DMS53 (cell line): ENCODE measurements around the gene CSNK1D.
"Not testable (repeated sequence)": the region's sequence is repeated elsewhere in the genome, so short reads cannot be mapped to it uniquely, and the experiment has no call there.

Source experiments
- DNase-seq: peaks from one replicate; lab custom pipeline; 2025; lab: John Stamatoyannopoulos, UW

The CSNK1D gene

GRCh38 chr17:82274134-82275020 lies 877 bp upstream of the CSNK1D start:
- no peak for DNase-seq

- peak; percentile 57 for DNase-seq
Measured at GRCh38 chr17:82272495-82273326, 789 bp downstream of the CSNK1D start.

DNA sequence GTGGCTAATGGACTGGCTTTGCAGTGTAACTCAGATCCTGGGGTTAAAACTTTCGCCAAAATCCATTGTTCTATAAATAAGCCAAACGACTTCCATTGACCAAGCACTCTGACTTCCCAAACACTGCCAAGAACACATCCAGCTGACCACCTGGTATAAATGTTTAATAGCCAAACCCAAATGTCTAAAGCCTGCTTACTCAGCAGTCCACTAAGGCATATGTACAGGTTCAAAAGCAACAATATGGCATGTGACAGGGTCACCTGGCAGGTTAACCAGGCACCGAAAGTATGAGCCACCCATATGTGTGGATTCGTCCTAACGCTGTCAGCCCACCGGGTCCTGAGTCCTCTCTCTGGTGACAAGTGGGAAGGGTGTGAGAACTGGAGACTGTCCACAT lies 2.1 kb downstream of the CSNK1D start:
- no peak for DNase-seq

- no peak for DNase-seq
Measured at GRCh38 chr17:82270651-82271050, 2.8 kb downstream of the CSNK1D start.

DNA sequence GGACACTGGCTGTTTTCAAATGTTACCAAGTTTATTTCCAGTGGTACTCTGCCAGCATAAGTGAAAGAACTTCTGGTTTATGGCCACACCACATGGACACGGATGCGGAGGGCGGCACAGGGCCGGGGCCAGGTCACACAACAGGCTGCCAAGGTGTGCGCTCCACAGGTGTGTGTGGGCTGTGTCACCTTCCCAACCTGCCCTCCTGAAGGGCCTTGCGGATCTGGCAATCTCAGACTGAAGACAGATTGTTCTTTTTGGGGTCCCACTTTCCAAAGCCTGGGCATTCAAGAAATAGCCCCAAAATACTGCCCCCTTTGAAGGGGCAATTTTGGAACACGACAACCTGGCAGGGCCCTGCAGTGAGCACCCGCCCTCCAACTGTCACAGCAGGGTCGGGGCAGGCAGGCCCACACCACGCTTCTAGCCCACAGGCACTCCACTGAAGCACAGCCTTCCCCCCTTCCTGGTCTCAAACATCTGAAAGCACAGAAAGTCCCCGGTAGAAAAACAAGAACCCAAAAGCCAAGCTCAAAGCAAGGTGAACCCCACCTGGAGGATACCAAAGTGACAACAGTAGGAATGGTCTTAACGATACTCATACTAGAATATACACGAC lies 3.5 kb downstream of the CSNK1D start:
- no peak for DNase-seq

DNA sequence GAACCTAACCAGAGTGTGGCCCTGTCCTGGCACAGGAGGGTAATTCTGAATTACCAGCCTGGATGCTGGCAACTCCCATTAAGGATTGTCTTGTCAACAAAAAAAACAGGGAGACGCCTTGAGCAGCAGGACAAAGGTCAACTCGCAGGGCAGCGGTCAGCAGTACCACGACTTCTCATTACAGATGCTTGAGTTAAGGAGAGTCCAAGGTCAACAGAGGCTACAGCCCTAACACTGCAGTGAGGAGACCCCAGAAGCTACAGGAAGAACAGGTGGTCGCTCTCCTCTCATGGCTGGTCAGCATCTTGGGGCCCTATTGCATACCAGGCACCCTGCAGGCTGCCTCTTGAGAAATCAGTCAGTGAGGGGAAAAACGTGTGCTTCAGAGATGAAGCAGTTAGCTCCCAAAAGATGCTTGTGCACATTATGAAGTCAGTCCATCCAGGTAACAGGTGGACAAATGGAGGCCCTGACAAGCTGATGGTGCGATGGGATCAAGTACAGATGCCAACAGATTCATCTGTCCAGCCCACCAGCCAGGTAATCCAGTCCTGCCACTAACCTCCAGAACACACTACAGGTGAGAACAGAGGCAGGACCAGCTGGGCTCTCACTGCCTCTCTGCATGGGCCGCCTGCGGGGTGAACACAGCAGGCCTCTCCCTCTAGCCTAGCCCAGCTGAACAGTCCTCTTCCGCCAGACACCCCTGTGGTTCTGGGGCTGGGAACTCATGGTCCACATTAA lies 4.2 kb downstream of the CSNK1D start:
- peak; percentile 45 for DNase-seq

DNA sequence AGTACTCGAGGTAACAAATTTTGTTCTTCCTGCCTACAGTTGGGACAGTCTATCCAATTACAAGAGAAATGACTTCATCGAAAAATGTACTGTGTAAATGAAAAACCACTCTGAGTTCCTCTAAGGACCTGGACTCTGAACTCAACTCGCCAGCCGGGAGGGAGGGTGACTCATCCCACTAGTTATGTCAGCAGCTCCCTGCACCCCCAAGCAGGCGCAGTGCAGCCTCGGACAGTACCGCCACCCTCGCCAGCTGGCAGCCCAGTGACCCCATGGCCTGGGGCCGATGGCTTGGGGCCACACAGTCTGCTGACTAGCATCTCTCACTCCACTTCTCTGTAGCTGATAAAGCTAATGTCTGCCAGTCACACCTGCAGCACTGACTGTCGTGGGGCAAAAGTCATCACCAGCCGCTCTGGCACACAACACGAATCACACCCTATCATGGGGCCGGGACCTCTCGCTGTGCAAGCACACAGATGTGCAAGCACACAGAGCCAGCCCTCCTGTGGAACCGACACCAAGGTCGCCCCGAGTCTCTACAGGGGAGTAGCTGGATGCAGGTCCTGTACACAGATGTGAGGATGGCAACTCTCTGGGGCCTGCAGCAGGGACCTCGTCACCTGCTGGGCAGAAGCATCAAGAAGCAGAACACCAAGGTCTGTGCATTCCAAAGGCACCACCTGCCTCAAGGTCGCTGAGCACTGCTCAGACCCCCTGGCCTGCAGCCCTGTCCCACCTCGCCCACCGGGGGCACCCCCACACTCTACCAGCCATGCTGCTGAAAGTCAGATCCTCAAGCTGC lies 5.7 kb downstream of the CSNK1D start:
- peak; percentile 99 for DNase-seq

DNA sequence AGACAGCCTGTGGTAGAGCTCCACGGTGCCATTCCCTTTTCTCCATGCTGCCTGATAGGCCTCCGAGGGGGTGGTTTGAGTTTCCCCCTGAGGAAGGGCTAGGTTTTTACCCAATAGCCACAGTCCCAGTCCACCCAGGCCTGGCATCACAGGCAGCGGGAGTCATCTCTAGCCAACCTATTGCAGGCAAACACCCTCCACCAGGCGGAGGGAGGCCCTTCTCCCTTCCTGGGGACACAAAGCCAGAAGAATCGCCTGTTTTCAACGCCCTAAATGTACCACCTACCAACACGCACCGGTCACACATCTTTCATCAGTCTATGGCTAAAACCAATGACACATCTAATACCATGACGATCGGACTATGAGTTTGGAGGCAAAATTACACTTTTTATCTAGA lies 7.4 kb downstream of the CSNK1D start:
- DNase-seq = no peak

DNA sequence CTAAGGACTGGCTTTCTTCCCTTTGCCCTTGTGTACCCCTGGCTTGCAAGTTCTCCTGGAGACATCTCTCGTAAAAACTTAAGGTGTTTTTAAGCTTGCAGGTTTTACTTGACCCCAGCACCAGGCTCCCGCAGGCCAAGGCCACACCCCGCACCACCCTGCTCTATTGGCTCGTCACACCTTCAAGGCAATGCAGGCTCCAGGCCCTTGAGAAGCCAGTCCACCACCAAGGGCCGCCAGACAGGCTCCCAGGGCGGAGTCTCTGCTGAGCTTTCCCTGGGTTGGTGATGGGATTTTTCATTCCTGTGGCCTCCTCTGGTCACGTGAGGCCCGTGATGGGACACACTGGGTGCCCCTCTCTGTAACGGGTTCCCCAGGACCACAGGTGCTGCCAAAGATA lies 9.9 kb downstream of the CSNK1D start:
- DNase-seq = no peak

- DNase-seq = no peak
Measured at GRCh38 chr17:82262344-82262743, 11.2 kb downstream of the CSNK1D start.

- DNase-seq = not testable (repeated sequence)
Measured at GRCh38 chr17:82259972-82260961, 13.2 kb downstream of the CSNK1D start.

GRCh38 chr17:82258555-82258954 lies 14.9 kb downstream of the CSNK1D start:
- no peak for DNase-seq

DNA sequence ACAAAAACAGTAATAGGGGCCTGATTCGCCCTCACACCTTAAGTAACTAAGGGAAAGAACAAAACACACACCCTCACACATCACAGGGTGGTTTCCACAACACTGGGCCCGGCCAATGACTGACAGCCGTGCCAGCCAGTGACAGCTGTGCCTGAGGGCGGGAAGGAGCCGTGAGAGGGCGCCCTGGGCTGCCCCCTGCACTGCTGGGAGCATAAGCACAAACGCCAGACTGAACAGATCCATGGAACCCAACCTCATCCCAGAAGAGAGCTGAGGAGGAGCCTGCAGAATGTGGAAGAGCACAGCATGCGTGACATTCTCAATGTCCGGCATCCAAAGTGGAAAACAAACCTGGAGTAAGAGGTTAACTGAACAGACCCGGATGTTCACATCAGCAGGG lies 16.0 kb downstream of the CSNK1D start:
- no peak for DNase-seq

DNA sequence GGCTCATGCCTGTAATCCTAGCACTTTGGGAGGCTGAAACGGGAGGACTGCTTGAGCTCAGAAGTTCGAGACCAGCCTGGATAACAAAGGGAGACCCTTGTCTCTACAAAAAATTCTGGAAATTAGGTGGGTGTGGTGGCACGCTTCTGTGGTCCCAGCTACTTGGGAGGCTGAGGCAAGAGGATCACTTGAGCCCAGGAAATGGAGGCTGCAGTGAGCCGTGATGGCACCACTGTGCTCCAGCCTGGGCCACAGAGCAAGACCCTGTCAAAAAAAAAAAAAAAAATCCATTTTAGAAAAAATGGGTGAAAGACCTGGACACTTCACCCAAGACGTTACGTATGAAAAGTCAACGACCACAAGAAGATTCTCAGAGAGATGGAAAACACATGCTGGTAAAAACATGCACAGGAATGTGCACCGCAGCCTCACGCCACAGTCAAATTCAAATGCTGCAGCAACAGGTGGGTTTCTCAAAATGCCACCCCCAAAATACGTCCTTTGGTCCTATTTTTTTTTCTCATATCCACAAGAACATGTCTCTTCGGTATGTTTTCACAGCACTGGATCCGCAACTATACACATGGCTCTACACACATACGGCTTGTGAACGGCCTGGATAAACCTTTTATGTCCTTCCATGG lies 17.1 kb downstream of the CSNK1D start:
- DNase-seq = no peak

DNA sequence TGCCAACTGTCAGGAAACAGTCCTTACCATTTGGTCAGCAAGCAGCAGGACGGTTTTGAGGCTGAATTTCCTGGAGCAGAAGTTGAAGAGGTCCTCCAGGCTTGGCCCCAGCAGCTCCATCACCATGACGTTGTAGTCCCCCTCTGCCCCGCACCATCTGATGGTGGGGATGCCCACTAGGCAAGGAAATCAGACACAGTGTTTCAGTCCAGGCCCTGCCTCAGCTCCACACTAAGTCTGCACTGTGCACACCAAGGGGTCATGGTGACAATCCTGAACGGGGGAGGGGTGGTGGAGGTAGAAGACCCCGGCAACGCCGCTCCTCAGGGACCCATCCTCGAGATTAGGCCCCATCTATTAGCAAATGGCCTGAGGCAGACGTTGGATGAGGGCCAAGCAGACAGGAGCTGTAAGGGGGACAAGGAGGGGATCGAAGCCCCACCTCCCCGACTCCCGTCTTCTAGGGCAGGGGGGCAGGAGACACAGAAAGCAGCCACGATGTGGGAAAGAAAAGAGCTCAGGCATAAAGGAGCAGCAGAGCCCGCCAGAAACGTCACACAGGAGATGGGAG lies 18.0 kb downstream of the CSNK1D start:
- DNase-seq = no peak

DNA sequence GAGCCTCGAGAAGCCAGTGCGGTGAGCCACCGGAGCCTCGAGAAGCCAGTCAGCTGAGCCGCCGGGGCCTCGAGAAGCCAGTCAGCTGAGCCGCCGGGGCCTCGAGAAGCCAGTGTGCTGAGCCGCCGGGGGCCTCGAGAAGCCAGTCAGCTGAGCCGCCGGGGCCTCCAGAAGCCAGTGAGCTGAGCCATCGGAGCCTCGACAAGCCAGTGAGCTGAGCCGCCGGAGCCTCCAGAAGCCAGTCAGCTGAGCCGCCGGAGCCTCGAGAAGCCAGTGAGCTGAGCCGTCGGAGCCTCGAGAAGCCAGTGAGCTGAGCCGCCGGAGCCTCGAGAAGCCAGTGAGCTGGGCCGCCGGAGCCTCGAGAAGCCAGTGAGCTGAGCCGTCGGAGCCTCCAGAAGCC lies 18.8 kb downstream of the CSNK1D start:
- not testable (repeated sequence) for DNase-seq

DNA sequence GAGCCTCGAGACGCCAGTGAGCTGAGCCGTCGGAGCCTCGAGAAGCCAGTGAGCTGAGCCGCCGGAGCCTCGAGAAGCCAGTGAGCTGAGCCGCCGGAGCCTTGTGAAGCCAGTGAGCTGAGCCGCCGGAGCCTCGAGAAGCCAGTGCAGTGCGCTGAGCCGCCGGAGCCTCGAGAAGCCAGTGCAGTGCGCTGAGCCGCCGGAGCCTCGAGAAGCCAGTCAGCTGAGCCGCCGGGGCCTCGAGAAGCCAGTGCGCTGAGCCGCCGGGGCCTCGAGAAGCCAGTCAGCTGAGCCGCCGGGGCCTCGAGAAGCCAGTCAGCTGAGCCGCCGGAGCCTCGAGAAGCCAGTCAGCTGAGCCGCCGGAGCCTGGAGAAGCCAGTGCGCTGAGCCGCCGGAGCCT lies 19.4 kb downstream of the CSNK1D start:
- DNase-seq = not testable (repeated sequence)

DNA sequence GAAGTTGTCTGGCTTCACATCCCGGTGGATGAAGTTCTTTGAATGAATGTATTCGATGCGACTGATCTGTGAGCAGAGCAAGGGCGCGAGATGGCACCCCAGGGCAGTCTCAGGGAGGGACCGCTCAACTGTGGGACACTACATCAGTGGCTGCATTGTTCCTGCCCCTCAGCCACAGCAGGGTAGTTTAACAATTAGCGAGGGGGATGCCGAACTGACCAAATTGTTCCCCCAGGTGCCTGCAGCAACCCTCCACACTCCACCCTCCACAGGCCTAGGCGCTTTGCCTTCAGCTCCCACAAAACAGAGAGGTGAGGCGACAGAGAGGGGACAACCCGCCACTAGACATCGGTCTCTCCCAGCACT lies 20.3 kb downstream of the CSNK1D start:
- no peak for DNase-seq
